ENCODE results near the gene HOATZ.

HOATZ gene

GRCh38 chr11:111523343-111523742 lies 8.8 kb downstream of the HOATZ start:
- no peak for DNase-seq

GRCh38 chr11:111524056-111524455 lies 9.5 kb downstream of the HOATZ start:
- no peak for DNase-seq

- DNase-seq = no peak
These were observed 10.9 kb downstream of the HOATZ start for GRCh38 chr11:111525456-111525855.

GRCh38 chr11:111526501-111526900 lies 11.9 kb downstream of the HOATZ start:
- DNase-seq = no peak

GRCh38 chr11:111527279-111527678 lies 12.7 kb downstream of the HOATZ start:
- no peak for DNase-seq

GRCh38 chr11:111528557-111528956 lies 14.0 kb downstream of the HOATZ start:
- no peak for DNase-seq

- DNase-seq = no peak
These were observed 15.5 kb downstream of the HOATZ start for GRCh38 chr11:111530091-111530490.

GRCh38 chr11:111531136-111531535 lies 16.6 kb downstream of the HOATZ start:
- DNase-seq = no peak

GRCh38 chr11:111531687-111532364 lies 17.2 kb downstream of the HOATZ start:
- DNase-seq = peak; percentile 51 to 58

GRCh38 chr11:111532365-111532709 lies 17.8 kb downstream of the HOATZ start:
- no peak for DNase-seq

- no peak for DNase-seq
These were observed 20.7 kb downstream of the HOATZ start for GRCh38 chr11:111535281-111535680.

- no peak for DNase-seq
These were observed 22.8 kb downstream of the HOATZ start for GRCh38 chr11:111537336-111537860.

- DNase-seq = no peak
These were observed 24.0 kb downstream of the HOATZ start for GRCh38 chr11:111538407-111539114.

- DNase-seq = no peak
These were observed 25.0 kb downstream of the HOATZ start for GRCh38 chr11:111539426-111540113.

- DNase-seq = peak; percentile 24 to 33
These were observed 25.7 kb downstream of the HOATZ start, which contains the start of gene LAYN for GRCh38 chr11:111540114-111540936. Gene LAYN (plus strand): TSS chr11:111540720. CDS start chr11:111540844, 124 bp downstream.

- no peak for DNase-seq
These were observed 26.3 kb downstream of the HOATZ start for GRCh38 chr11:111540937-111541253.

GRCh38 chr11:111541254-111542061 lies 26.9 kb downstream of the HOATZ start:
- DNase-seq = no peak

GRCh38 chr11:111542606-111543275 lies 28.2 kb downstream of the HOATZ start:
- DNase-seq = no peak

GRCh38 chr11:111548525-111548924 lies 33.9 kb downstream of the HOATZ start:
- no peak for DNase-seq

- DNase-seq = no peak
These were observed 34.8 kb downstream of the HOATZ start for GRCh38 chr11:111549196-111549868.

GRCh38 chr11:111549869-111550203 lies 35.3 kb downstream of the HOATZ start:
- DNase-seq = no peak

All from stimulated activated CD4-positive, alpha-beta T cell treated with anti-CD3 and anti-CD28 coated beads, Interleukin-4, amount 100 ng/mL, for 4 hours (primary cell).